Upper lobe of left lung (tissue), 6 donors: ENCODE results near the gene N4BP2. TPM values are rescaled to one million over a fixed set of nuclear protein-coding genes. Genes with fewer than 3 reads are reported as not detected.

ENCODE experiments used
- ATAC-seq, 2 donors: fragments of 200-7000 bp; cut with Tn5 transposase; one replicate each; pipeline ENCODE4 v1.9.1; 2022; ENCODE audit warnings: mild to moderate bottlenecking in 2 of 2, moderate library complexity in 2 of 2; ENCODE audit not compliant: low FRiP score in 2 of 2
- DNase-seq, 2 donors: peaks; one replicate each; pipeline ENCODE4 v3.0.0-alpha.2; 2019 to 2020
- H3K27ac ChIP-seq, 4 donors: fragments of 200-600 bp; sonication (generic); one replicate each; pipeline ENCODE4 v1.5.1; 2016 to 2019
- H3K27me3 ChIP-seq, 4 donors: fragments of 200-600 bp; sonication (generic); one replicate each; pipeline ENCODE4 v1.5.1; 2017 to 2019
- H3K36me3 ChIP-seq, 4 donors: fragments of 200-600 bp; sonication (generic); one replicate each; pipeline ENCODE4 v1.5.1; 2016 to 2019
- H3K4me1 ChIP-seq, 4 donors: fragments of 200-600 bp; sonication (generic); one replicate each; pipeline ENCODE4 v1.5.1; 2018 to 2019
- H3K4me3 ChIP-seq, 4 donors: fragments of 200-600 bp; sonication (generic); one replicate each; pipeline ENCODE4 v1.5.1; 2017 to 2019; ENCODE audit warnings: mild to moderate bottlenecking in 2 of 4, moderate library complexity in 1 of 4
- H3K9me3 ChIP-seq, 4 donors: fragments of 200-600 bp; sonication (generic); one replicate each; pipeline ENCODE4 v1.5.1; 2018 to 2019
- EP300 ChIP-seq, 4 donors: sonication (generic); formaldehyde crosslinking; IDR thresholded peaks; one replicate each; pipeline ENCODE4 v1.5.1; 2017; ENCODE audit warnings: antibody characterized with exemption in 4 of 4, control low read depth in 2 of 4
- POLR2A ChIP-seq, 4 donors: fragments of 450-650 bp; IDR thresholded peaks; one replicate each; pipeline ENCODE4 v1.5.1; 2016 to 2017; ENCODE audit warnings: antibody characterized with exemption in 4 of 4, mild to moderate bottlenecking in 2 of 4
- POLR2AphosphoS5 ChIP-seq, 2 donors: sonication (generic); formaldehyde crosslinking; IDR thresholded peaks; one replicate each; pipeline ENCODE4 v1.5.1; 2017; ENCODE audit warnings: antibody characterized with exemption in 2 of 2
- WGBS, 2 donors: methylation state at CpG; one replicate each; pipeline ENCODE4 v1.1.5; 2017 to 2018; 5-methylcytosine and 5-hydroxymethylcytosine counted together
- total RNA-seq, 6 donors: library from RNA; depleted of rRNA in 4 of 6; stranded (reverse); fragments of >200 nt in 4 of 6; gene quantifications; one replicate each; pipeline versions ENCODE4 v1.1.0 to v1.2.1, GENCODE V29; 2016 to 2021
- TF ChIP-seq, protein P1 (sequence below), 6 experiments: fragments of 450-650 bp in 4 of 6; fragments of 200-600 bp in 2 of 6; sonication (generic) in 2 of 6; IDR thresholded peaks; one replicate each; pipeline ENCODE4 v1.5.1; 2016 to 2019; ENCODE audit warnings: antibody characterized with exemption in 6 of 6
- donor health status: DM: no; HTN: no; CAD: no; lungs with moderate emphysema.
- donor health status: DM: no; HTN: yes; CAD: no; lungs with severe emphysema.

The N4BP2 gene
- total RNA-seq, 6 donors from 2014 or later, result 7.1 to 29.3 (median 9.1) TPM

GRCh38 chr4:40046311-40046980 is 10.2 kb upstream of the N4BP2 start:
- TF ChIP-seq, protein P1, sequence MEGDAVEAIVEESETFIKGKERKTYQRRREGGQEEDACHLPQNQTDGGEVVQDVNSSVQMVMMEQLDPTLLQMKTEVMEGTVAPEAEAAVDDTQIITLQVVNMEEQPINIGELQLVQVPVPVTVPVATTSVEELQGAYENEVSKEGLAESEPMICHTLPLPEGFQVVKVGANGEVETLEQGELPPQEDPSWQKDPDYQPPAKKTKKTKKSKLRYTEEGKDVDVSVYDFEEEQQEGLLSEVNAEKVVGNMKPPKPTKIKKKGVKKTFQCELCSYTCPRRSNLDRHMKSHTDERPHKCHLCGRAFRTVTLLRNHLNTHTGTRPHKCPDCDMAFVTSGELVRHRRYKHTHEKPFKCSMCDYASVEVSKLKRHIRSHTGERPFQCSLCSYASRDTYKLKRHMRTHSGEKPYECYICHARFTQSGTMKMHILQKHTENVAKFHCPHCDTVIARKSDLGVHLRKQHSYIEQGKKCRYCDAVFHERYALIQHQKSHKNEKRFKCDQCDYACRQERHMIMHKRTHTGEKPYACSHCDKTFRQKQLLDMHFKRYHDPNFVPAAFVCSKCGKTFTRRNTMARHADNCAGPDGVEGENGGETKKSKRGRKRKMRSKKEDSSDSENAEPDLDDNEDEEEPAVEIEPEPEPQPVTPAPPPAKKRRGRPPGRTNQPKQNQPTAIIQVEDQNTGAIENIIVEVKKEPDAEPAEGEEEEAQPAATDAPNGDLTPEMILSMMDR (IDR thresholded peaks at IDR 0.05), result no peak
- peak in 1 of 2 donors; percentile 17 for TF ChIP-seq POLR2AphosphoS5 (IDR thresholded peaks at IDR 0.05)
- no peak for TF ChIP-seq POLR2A (IDR thresholded peaks at IDR 0.05)
- DNase-seq (peak in 1 of 2 donors; percentile 73), ATAC-seq (peak; percentile 61 to 85)
- Histone ChIP-seq H3K4me1 (peaks cover 0 to 4% (median 3%) of the 10 kb centered on the region in 4 donors), H3K9me3 (no peaks in the 10 kb centered on the region), H3K4me3 (no peak overlapping the region), H3K36me3 (no peaks in the 10 kb centered on the region), H3K27ac (peak overlapping the region in 1 of 4 donors; percentile 35), H3K27me3 (no peaks in the 10 kb centered on the region)
- 65 to 66% methylated on average over 8 of the region's 8 CpGs for WGBS, 2 donors

GRCh38 chr4:40053161-40053560 is 3.5 kb upstream of the N4BP2 start:
- Histone ChIP-seq H3K9me3 (no peaks in the 10 kb centered on the region), H3K27ac (no peak overlapping the region), H3K4me1 (peaks cover 10 to 21% (median 13%) of the 10 kb centered on the region in 4 donors), H3K4me3 (no peak overlapping the region), H3K27me3 (no peaks in the 10 kb centered on the region), H3K36me3 (no peaks in the 10 kb centered on the region)
- TF ChIP-seq, protein P1 (IDR thresholded peaks at IDR 0.05), result no peak
- no peak for TF ChIP-seq EP300 (IDR thresholded peaks at IDR 0.05)
- no peak for TF ChIP-seq POLR2AphosphoS5 (IDR thresholded peaks at IDR 0.05)
- TF ChIP-seq POLR2A (IDR thresholded peaks at IDR 0.05), result no peak
- 69 to 76% methylated on average over 4 to 5 of the region's 5 CpGs for WGBS, 2 donors
- ATAC-seq (no peak), DNase-seq (no peak)

GRCh38 chr4:40055511-40055862 is 1.2 kb upstream of the N4BP2 start:
- H3K27ac ChIP-seq, result peak overlapping the region; percentile 99 to 100 (median 100)
- peak in 1 of 2 donors; percentile 5 for ATAC-seq
- H3K36me3 ChIP-seq, result no peaks in the 10 kb centered on the region
- no peak for DNase-seq
- TF ChIP-seq POLR2A (IDR thresholded peaks at IDR 0.05) (no peak), POLR2AphosphoS5 (IDR thresholded peaks at IDR 0.05) (no peak), EP300 (IDR thresholded peaks at IDR 0.05) (no peak)
- H3K4me1 ChIP-seq, result peaks cover 18 to 33% (median 22%) of the 10 kb centered on the region in 4 donors
- H3K9me3 ChIP-seq, result no peaks in the 10 kb centered on the region
- peak overlapping the region; percentile 67 to 90 (median 84) for H3K4me3 ChIP-seq
- WGBS, 2 donors, result 8 to 9% methylated on average over 5 of the region's 5 CpGs
- no peaks in the 10 kb centered on the region for H3K27me3 ChIP-seq

DNA sequence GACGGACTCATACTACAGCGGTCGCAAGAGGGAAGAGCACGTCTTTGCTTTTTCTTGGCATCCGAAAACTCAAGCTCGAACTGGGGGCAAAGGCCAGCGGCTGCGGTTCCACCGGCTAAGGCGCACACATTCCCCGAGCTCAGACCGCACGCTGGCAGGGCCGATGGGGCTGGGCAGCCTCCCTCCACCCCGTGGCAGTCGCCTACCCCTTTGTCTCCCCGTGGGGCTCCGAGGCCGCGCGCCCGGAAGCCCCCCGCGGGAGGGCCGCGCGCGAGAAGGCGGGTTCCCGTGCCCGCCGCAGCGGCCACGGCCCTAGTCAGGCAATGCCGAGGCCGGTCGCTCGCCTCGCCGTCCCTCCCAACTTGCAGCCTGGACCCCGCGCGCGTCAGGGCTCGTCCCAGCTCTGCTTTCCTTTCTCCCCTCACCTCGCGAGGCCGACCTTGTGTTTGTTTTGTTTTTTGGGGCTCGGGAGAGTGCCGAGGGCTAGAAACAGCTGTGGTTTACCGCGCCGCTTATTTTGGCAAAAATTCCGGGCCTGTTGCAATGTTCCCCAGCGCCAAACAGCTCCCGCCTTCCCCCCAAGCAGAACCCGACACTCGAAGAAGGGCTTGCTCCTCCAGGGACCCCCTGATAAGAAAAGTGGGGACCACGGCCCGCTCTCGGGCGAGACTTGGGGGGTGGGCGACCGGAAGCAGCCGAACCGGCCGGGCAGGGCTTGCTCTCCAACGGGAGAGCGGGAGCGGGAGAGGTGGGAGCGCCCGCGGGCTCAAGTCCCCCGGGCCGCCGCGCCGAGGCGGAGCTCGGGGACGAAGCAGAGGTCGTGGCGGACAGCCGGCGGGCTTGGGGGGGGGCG is 561 bp upstream of the N4BP2 start:
- peaks cover 18 to 33% (median 22%) of the 10 kb centered on the region in 4 donors for H3K4me1 ChIP-seq
- WGBS, 2 donors, result 0 to 1% methylated on average over 41 to 59 of the region's 86 CpGs
- ATAC-seq (peak; percentile 39 to 55), DNase-seq (peak; percentile 59 to 94)
- H3K9me3 ChIP-seq, result no peaks in the 10 kb centered on the region
- H3K36me3 ChIP-seq, result no peaks in the 10 kb centered on the region
- H3K27me3 ChIP-seq, result no peaks in the 10 kb centered on the region
- TF ChIP-seq POLR2AphosphoS5 (IDR thresholded peaks at IDR 0.05) (peak; percentile 24 to 65), EP300 (IDR thresholded peaks at IDR 0.05) (no peak), POLR2A (IDR thresholded peaks at IDR 0.05) (peak in 2 of 4 donors; percentile 85 to 95)
- TF ChIP-seq, protein P1 (IDR thresholded peaks at IDR 0.05), result peak in 1 of 6 experiments; percentile 28
- H3K4me3 ChIP-seq, result peak overlapping the region; percentile 67 to 90 (median 84)
- peak overlapping the region; percentile 99 to 100 (median 100) for H3K27ac ChIP-seq

DNA sequence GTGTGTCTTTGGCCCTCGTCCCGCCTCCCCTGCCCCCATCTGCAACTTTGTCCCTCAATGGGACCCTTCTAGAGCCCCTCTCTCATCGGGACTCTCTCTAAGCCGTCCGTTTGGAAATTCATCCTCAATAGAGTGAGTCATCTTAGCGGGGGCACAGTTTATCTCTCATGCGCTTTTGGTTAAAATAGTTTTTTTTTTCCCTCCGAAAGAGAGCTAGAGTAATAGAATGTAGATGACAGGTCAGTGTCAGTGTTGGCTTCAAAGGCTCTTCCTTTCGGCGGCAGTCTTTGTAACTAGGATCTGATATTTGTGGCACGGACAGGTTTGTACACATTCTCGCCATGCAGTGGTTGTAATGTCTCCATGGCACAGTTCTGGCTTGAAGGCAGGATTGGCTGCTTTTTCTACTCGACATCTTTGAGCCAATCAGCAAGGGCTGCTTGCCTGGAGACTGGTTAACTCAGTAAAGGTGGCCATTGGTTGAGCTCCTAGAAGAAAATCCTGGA is 989 bp downstream of the N4BP2 start:
- no peaks in the 10 kb centered on the region for H3K9me3 ChIP-seq
- no peaks in the 10 kb centered on the region for H3K27me3 ChIP-seq
- H3K36me3 ChIP-seq, result no peaks in the 10 kb centered on the region
- TF ChIP-seq, protein P1 (IDR thresholded peaks at IDR 0.05), result no peak
- TF ChIP-seq EP300 (IDR thresholded peaks at IDR 0.05), result peak in 1 of 4 donors; percentile 29
- TF ChIP-seq POLR2AphosphoS5 (IDR thresholded peaks at IDR 0.05), result peak; percentile 46 to 87
- peak in 2 of 4 donors; percentile 44 to 73 for TF ChIP-seq POLR2A (IDR thresholded peaks at IDR 0.05)
- DNase-seq (peak in 1 of 2 donors; percentile 92), ATAC-seq (peak; percentile 78 to 93)
- H3K4me3 ChIP-seq, result peak overlapping the region; percentile 67 to 90 (median 84)
- 0 to 1% methylated on average over 13 of the region's 13 CpGs for WGBS, 2 donors
- H3K27ac ChIP-seq, result peak overlapping the region; percentile 99 to 100 (median 100)
- peaks cover 18 to 33% (median 22%) of the 10 kb centered on the region in 4 donors for H3K4me1 ChIP-seq
